ENCODE data around the gene LRFN2.

DNA sequence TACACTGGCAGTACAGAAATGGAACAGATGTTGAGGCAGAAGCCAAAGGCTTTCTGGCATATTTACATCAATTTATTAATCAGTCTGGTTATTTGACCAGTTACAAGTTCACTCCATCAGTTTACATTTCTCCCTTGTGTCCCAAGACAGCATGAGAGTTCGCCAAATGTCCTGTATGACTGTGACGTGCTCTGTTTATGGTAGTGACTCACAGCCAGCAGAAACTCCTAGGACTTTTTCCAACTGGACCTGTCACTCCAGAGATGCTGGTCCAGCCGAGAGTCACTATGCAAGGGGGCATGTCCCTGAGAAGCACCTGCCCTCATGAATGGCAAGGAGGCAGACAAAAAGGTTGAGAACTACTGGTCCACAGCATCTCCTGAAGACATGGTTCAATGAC is 160.0 kb downstream of the LRFN2 start:
- TF ChIP-seq, protein P1, sequence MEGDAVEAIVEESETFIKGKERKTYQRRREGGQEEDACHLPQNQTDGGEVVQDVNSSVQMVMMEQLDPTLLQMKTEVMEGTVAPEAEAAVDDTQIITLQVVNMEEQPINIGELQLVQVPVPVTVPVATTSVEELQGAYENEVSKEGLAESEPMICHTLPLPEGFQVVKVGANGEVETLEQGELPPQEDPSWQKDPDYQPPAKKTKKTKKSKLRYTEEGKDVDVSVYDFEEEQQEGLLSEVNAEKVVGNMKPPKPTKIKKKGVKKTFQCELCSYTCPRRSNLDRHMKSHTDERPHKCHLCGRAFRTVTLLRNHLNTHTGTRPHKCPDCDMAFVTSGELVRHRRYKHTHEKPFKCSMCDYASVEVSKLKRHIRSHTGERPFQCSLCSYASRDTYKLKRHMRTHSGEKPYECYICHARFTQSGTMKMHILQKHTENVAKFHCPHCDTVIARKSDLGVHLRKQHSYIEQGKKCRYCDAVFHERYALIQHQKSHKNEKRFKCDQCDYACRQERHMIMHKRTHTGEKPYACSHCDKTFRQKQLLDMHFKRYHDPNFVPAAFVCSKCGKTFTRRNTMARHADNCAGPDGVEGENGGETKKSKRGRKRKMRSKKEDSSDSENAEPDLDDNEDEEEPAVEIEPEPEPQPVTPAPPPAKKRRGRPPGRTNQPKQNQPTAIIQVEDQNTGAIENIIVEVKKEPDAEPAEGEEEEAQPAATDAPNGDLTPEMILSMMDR (IDR thresholded peaks at IDR 0.05): no peak
- TF ChIP-seq POLR2A (IDR thresholded peaks at IDR 0.05): no peak
